Kidney glomerular epithelial cell (primary cell): ENCODE results near the gene IL10RA.

Experiments used
- DNase-seq: peaks from one replicate; lab custom pipeline; 2025; lab: John Stamatoyannopoulos, UW

The IL10RA gene

GRCh38 chr11:118046964-118047700, 60.9 kb downstream of the IL10RA start:
- no peak for DNase-seq

DNA sequence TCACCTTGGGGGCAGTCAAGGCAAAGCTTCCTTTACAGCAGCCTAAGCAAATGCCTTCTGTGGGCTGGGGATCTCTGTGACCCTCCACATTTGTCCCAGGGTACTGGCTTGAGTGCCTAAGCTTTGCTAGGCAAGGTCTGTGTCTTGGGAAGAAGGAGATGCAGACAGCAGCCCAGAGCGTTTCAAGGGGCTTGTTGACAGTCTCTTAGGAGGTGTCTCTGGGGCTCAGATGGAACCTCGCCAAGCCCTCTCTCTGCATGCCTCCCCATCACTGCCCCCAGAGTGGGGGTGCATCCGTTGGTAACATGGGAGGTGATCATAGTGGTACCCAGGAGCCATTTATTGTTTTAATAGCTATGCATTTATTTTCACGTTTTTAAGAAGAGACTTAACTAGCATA, 61.6 kb downstream of the IL10RA start:
- DNase-seq: no peak

GRCh38 chr11:118048472-118049370, 62.5 kb downstream of the IL10RA start:
- DNase-seq: no peak

DNA sequence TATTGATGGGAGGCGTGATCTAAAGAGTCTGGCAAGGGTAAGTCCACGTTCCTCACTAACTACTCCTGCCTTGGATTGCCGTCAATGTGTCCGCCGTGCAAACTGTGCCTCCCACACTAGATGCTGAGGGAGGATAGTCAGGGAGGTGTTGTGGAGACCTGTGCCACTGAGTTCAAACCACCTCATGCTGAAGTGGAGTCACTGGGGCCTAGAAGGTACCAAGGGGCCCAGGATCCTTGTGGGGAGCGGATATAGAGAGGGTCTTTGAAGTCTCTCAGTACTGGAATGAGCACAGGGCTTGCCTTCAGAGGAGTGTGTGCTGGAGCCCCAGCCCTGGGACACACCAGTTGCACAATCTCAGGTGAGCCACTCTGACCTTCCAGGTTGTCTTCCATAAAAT, 63.6 kb downstream of the IL10RA start:
- no peak for DNase-seq

DNA sequence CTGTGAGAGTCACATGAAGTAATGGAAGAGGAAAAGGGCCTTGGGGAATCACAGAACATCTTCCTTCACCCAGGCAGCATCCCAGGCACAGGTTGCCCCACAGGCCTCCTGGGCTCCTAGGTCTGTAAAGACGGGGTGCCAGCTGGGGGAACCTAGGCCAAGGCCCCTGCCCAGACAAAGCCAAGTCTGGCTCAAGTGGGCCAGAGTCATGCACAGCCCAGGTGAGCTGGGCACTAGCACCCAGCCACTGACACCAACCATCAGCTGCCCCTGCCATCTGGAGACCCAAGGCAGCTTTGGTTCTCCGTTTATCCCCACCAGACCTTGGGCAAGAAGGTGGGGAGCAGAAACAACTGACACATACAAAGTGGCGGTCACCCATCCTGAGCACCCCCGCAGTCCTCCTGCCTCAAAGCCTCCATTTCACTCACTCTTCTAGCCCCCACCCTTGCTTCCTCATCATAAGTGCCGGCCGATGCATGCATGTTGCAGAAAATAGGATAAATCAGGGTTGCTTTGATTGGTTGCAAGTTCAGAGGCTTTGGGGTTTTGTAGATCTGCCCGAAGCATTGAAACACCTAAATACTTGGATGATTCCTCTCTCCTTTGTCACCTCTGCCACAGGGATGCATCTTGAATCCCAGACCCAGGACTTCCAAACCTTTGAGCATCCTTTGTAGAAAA, 64.2 kb downstream of the IL10RA start:
- DNase-seq: no peak
